GM12878 (cell line): Measurements from ENCODE around the gene OR12D2. TPM values are rescaled to one million over a fixed set of nuclear protein-coding genes. Genes with fewer than 3 reads are reported as not detected.

Source experiments
- polyA plus RNA-seq, 11 experiments: library from polyadenylated mRNA; depleted of rRNA in 4 of 11; unstranded in 6 of 11; stranded (reverse) in 5 of 11; fragments of >200 nt; fragmentation: Nextera tagmentation in 4 of 11; fragmentation: Illumina TruSeq in 1 of 11; extraction: Ambion mirVana in 4 of 11; extraction: Trizol in 1 of 11; gene quantifications; 1 replicate in 1 of 11; 2 replicates in 10 of 11; pipeline versions ENCODE4 v1.2.1 to v1.2.3, GENCODE V29; 2011 to 2016; ENCODE audit warnings: inconsistent platforms in 2 of 11, missing spikeins in 2 of 11, low read depth in 1 of 11
- total RNA-seq, 4 experiments: library from RNA; depleted of rRNA in 3 of 4; stranded (reverse); fragments of >200 nt in 3 of 4; fragmentation: Illumina TruSeq in 1 of 4; extraction: Trizol in 1 of 4; gene quantifications; 2 replicates each; pipeline versions ENCODE4 v1.2.1 to v1.2.3, GENCODE V29; 2013 to 2021

OR12D2 gene
- total and polyA plus RNA-seq, 10 of the 15 experiments (the other 5 are each of a cell fraction or from before 2014, with no cell fraction given) = not detected

Other genes starting within 250 kb of the OR12D2 start
Only the 7 nearest of the 12 such genes appear.
- gene OR5V1, start 26.8 kb upstream of the OR12D2 start, total RNA-seq (2014; rRNA removed) = not detected in 2 replicates
- not detected in 2 replicates for gene OR5V1, start 26.8 kb upstream of the OR12D2 start, total RNA-seq (2014; rRNA removed; fragmentation: Illumina TruSeq; extraction: Trizol)
- not detected in 2 replicates for gene OR5V1, start 26.8 kb upstream of the OR12D2 start, total RNA-seq (2021)
- not detected in 2 replicates for gene OR5V1, start 26.8 kb upstream of the OR12D2 start, polyA plus RNA-seq (2011; rRNA removed)
- not detected in 2 replicates for gene OR5V1, start 26.8 kb upstream of the OR12D2 start, polyA plus RNA-seq (2014; fragmentation: Illumina TruSeq; extraction: Trizol)
- gene OR5V1, start 26.8 kb upstream of the OR12D2 start, polyA plus RNA-seq (2014; fragmentation: Nextera tagmentation; extraction: Ambion mirVana) = not detected
- gene OR5V1, start 26.8 kb upstream of the OR12D2 start, polyA plus RNA-seq (2014; rRNA removed) = not detected in 2 replicates
- gene OR5V1, start 26.8 kb upstream of the OR12D2 start, polyA plus RNA-seq (2016; fragmentation: Nextera tagmentation; extraction: Ambion mirVana) = not detected
- not detected in 2 replicates for gene OR12D3, start 20.3 kb upstream of the OR12D2 start, total RNA-seq (2014; rRNA removed)
- gene OR12D3, start 20.3 kb upstream of the OR12D2 start, total RNA-seq (2014; rRNA removed; fragmentation: Illumina TruSeq; extraction: Trizol) = not detected in 2 replicates
- gene OR12D3, start 20.3 kb upstream of the OR12D2 start, total RNA-seq (2021) = not detected in 2 replicates
- gene OR12D3, start 20.3 kb upstream of the OR12D2 start, polyA plus RNA-seq (2011; rRNA removed) = not detected in 2 replicates
- not detected in 2 replicates for gene OR12D3, start 20.3 kb upstream of the OR12D2 start, polyA plus RNA-seq (2014; fragmentation: Illumina TruSeq; extraction: Trizol)
- gene OR12D3, start 20.3 kb upstream of the OR12D2 start, polyA plus RNA-seq (2014; fragmentation: Nextera tagmentation; extraction: Ambion mirVana) = not detected
- not detected in 2 replicates for gene OR12D3, start 20.3 kb upstream of the OR12D2 start, polyA plus RNA-seq (2014; rRNA removed)
- not detected for gene OR12D3, start 20.3 kb upstream of the OR12D2 start, polyA plus RNA-seq (2016; fragmentation: Nextera tagmentation; extraction: Ambion mirVana)
- not detected in 2 replicates for gene OR12D1, start 19.3 kb downstream of the OR12D2 start, total RNA-seq (2014; rRNA removed)
- gene OR12D1, start 19.3 kb downstream of the OR12D2 start, total RNA-seq (2014; rRNA removed; fragmentation: Illumina TruSeq; extraction: Trizol) = not detected in 2 replicates
- gene OR12D1, start 19.3 kb downstream of the OR12D2 start, total RNA-seq (2021) = not detected in 2 replicates
- not detected in 2 replicates for gene OR12D1, start 19.3 kb downstream of the OR12D2 start, polyA plus RNA-seq (2011; rRNA removed)
- not detected in 2 replicates for gene OR12D1, start 19.3 kb downstream of the OR12D2 start, polyA plus RNA-seq (2014; fragmentation: Illumina TruSeq; extraction: Trizol)
- gene OR12D1, start 19.3 kb downstream of the OR12D2 start, polyA plus RNA-seq (2014; fragmentation: Nextera tagmentation; extraction: Ambion mirVana) = not detected
- gene OR12D1, start 19.3 kb downstream of the OR12D2 start, polyA plus RNA-seq (2014; rRNA removed) = not detected in 2 replicates
- not detected for gene OR12D1, start 19.3 kb downstream of the OR12D2 start, polyA plus RNA-seq (2016; fragmentation: Nextera tagmentation; extraction: Ambion mirVana)
- not detected in 2 replicates for gene OR10C1, start 43.7 kb downstream of the OR12D2 start, total RNA-seq (2014; rRNA removed)
- not detected in 2 replicates for gene OR10C1, start 43.7 kb downstream of the OR12D2 start, total RNA-seq (2014; rRNA removed; fragmentation: Illumina TruSeq; extraction: Trizol)
- gene OR10C1, start 43.7 kb downstream of the OR12D2 start, total RNA-seq (2021) = not detected in 2 replicates
- gene OR10C1, start 43.7 kb downstream of the OR12D2 start, polyA plus RNA-seq (2011; rRNA removed) = not detected in 2 replicates
- not detected in 2 replicates for gene OR10C1, start 43.7 kb downstream of the OR12D2 start, polyA plus RNA-seq (2014; fragmentation: Illumina TruSeq; extraction: Trizol)
- not detected for gene OR10C1, start 43.7 kb downstream of the OR12D2 start, polyA plus RNA-seq (2014; fragmentation: Nextera tagmentation; extraction: Ambion mirVana)
- gene OR10C1, start 43.7 kb downstream of the OR12D2 start, polyA plus RNA-seq (2014; rRNA removed) = not detected in 2 replicates
- gene OR10C1, start 43.7 kb downstream of the OR12D2 start, polyA plus RNA-seq (2016; fragmentation: Nextera tagmentation; extraction: Ambion mirVana) = not detected
- gene OR11A1, start 61.4 kb downstream of the OR12D2 start, total RNA-seq (2014; rRNA removed) = not detected in 2 replicates
- not detected in 2 replicates for gene OR11A1, start 61.4 kb downstream of the OR12D2 start, total RNA-seq (2014; rRNA removed; fragmentation: Illumina TruSeq; extraction: Trizol)
- gene OR11A1, start 61.4 kb downstream of the OR12D2 start, total RNA-seq (2021) = not detected in 2 replicates
- gene OR11A1, start 61.4 kb downstream of the OR12D2 start, polyA plus RNA-seq (2011; rRNA removed) = not detected in 2 replicates
- not detected in 2 replicates for gene OR11A1, start 61.4 kb downstream of the OR12D2 start, polyA plus RNA-seq (2014; fragmentation: Illumina TruSeq; extraction: Trizol)
- gene OR11A1, start 61.4 kb downstream of the OR12D2 start, polyA plus RNA-seq (2014; fragmentation: Nextera tagmentation; extraction: Ambion mirVana) = not detected
- gene OR11A1, start 61.4 kb downstream of the OR12D2 start, polyA plus RNA-seq (2014; rRNA removed) = not detected in 2 replicates
- gene OR11A1, start 61.4 kb downstream of the OR12D2 start, polyA plus RNA-seq (2016; fragmentation: Nextera tagmentation; extraction: Ambion mirVana) = not detected
- gene OR2H1, start 61.5 kb downstream of the OR12D2 start, total RNA-seq (2014; rRNA removed) = not detected in 2 replicates
- not detected in 2 replicates for gene OR2H1, start 61.5 kb downstream of the OR12D2 start, total RNA-seq (2014; rRNA removed; fragmentation: Illumina TruSeq; extraction: Trizol)
- gene OR2H1, start 61.5 kb downstream of the OR12D2 start, total RNA-seq (2021) = not detected in 2 replicates
- not detected in 2 replicates for gene OR2H1, start 61.5 kb downstream of the OR12D2 start, polyA plus RNA-seq (2011; rRNA removed)
- not detected in 2 replicates for gene OR2H1, start 61.5 kb downstream of the OR12D2 start, polyA plus RNA-seq (2014; fragmentation: Illumina TruSeq; extraction: Trizol)
- not detected for gene OR2H1, start 61.5 kb downstream of the OR12D2 start, polyA plus RNA-seq (2014; fragmentation: Nextera tagmentation; extraction: Ambion mirVana)
- gene OR2H1, start 61.5 kb downstream of the OR12D2 start, polyA plus RNA-seq (2014; rRNA removed) = not detected in 2 replicates
- gene OR2H1, start 61.5 kb downstream of the OR12D2 start, polyA plus RNA-seq (2016; fragmentation: Nextera tagmentation; extraction: Ambion mirVana) = not detected
- gene MAS1L, start 92.3 kb downstream of the OR12D2 start, total RNA-seq (2014; rRNA removed) = not detected in 2 replicates
- gene MAS1L, start 92.3 kb downstream of the OR12D2 start, total RNA-seq (2014; rRNA removed; fragmentation: Illumina TruSeq; extraction: Trizol) = not detected in 2 replicates
- gene MAS1L, start 92.3 kb downstream of the OR12D2 start, total RNA-seq (2021) = not detected in 2 replicates
- not detected in 2 replicates for gene MAS1L, start 92.3 kb downstream of the OR12D2 start, polyA plus RNA-seq (2011; rRNA removed)
- gene MAS1L, start 92.3 kb downstream of the OR12D2 start, polyA plus RNA-seq (2014; fragmentation: Illumina TruSeq; extraction: Trizol) = not detected in 2 replicates
- gene MAS1L, start 92.3 kb downstream of the OR12D2 start, polyA plus RNA-seq (2014; fragmentation: Nextera tagmentation; extraction: Ambion mirVana) = not detected
- gene MAS1L, start 92.3 kb downstream of the OR12D2 start, polyA plus RNA-seq (2014; rRNA removed) = not detected in 2 replicates
- not detected for gene MAS1L, start 92.3 kb downstream of the OR12D2 start, polyA plus RNA-seq (2016; fragmentation: Nextera tagmentation; extraction: Ambion mirVana)